Measurements from ENCODE around the gene TMEM259. TPM values are rescaled to one million over a fixed set of nuclear protein-coding genes. Genes with fewer than 3 reads are reported as not detected.

TMEM259 gene
- total RNA-seq, 2 donors from 2014 or later: 142 to 306 TPM

DNA sequence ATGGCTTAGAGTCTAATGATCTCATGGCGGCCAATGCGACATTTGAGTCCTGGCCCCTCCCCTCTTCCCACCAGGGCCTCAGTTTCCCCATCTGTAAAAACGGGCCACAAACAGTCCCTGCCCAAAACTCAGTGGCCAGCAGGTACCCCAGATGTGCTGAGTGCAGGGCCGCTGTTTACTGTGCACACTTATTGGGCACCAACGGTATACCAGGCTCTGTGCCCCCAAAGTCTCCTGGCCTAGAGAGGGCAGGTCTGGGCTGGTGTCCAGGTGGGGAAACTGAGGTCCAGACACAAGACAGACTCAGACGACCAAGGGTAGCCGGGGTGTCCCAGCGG, 60.4 kb downstream of the TMEM259 start:
- TF ChIP-seq POLR2A (IDR thresholded peaks at IDR 0.05): no peak
- TF ChIP-seq, protein P1, sequence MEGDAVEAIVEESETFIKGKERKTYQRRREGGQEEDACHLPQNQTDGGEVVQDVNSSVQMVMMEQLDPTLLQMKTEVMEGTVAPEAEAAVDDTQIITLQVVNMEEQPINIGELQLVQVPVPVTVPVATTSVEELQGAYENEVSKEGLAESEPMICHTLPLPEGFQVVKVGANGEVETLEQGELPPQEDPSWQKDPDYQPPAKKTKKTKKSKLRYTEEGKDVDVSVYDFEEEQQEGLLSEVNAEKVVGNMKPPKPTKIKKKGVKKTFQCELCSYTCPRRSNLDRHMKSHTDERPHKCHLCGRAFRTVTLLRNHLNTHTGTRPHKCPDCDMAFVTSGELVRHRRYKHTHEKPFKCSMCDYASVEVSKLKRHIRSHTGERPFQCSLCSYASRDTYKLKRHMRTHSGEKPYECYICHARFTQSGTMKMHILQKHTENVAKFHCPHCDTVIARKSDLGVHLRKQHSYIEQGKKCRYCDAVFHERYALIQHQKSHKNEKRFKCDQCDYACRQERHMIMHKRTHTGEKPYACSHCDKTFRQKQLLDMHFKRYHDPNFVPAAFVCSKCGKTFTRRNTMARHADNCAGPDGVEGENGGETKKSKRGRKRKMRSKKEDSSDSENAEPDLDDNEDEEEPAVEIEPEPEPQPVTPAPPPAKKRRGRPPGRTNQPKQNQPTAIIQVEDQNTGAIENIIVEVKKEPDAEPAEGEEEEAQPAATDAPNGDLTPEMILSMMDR (IDR thresholded peaks at IDR 0.05): no peak
- ATAC-seq: no peak
- Histone ChIP-seq H3K4me3 (no peak overlapping the region), H3K36me3 (replicated peaks in 1 of 2; ENCODE audit: insufficient read depth in 1 of 2, low read depth in 2 of 2) (no peaks in the 10 kb centered on the region), H3K27me3 (no peaks in the 10 kb centered on the region), H3K9me3 (no peaks in the 10 kb centered on the region), H3K27ac (no peak overlapping the region), H3K4me1 (peaks cover 14% of the 10 kb centered on the region)
- no peak for DNase-seq
- intact Hi-C loops (cut with DNase I): no loop called here
- 77 to 100% methylated on average over 1 to 8 of the region's 8 CpGs for WGBS, 2 donors

DNA sequence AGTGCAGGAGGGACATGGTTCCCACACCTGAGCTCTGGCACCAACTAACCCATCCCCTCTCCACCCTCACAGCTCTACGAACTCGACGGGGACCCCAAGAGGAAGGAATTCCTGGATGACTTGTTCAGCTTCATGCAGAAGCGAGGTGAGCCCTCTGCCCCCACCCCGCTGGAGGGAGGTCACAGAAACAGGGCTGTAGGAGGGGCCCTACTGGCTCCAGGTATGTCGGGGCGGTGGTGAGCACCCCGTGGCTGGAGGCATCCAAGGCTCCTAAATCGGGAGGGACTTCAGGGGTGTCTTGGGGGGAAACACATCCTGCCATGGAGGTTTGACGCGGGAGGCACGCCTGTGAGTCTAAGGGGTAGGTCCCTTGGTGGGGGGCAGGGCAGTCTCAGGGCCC, 60.9 kb downstream of the TMEM259 start:
- Histone ChIP-seq H3K9me3 (no peaks in the 10 kb centered on the region), H3K27me3 (no peaks in the 10 kb centered on the region), H3K27ac (no peak overlapping the region), H3K36me3 (replicated peaks in 1 of 2; ENCODE audit: insufficient read depth in 1 of 2, low read depth in 2 of 2) (no peaks in the 10 kb centered on the region), H3K4me1 (peaks cover 19% of the 10 kb centered on the region), H3K4me3 (no peak overlapping the region)
- TF ChIP-seq, protein P1 (IDR thresholded peaks at IDR 0.05): no peak
- TF ChIP-seq POLR2A (IDR thresholded peaks at IDR 0.05): no peak
- 54% methylated on average over 10 of the region's 12 CpGs; no CpG with 5 or more reads in 1 of the 2 donors for WGBS, 2 donors
- DNase-seq (no peak), ATAC-seq (no peak)
- intact Hi-C loops (cut with DNase I): no loop called here

Small RNA genes lying within 50 kb of the gene (small RNA-seq; reads per million reads assigned to genes)
- not detected for gene RNU6-2

Other genes starting within 250 kb of the TMEM259 start
- gene PTBP1, start 223.7 kb downstream of the TMEM259 start, total RNA-seq: 100 to 1,000 TPM in 1 of 2 donors, 10 to 100 TPM in 1; 78.9 to 100 TPM
- gene PLPPR3, start 199.2 kb downstream of the TMEM259 start, total RNA-seq: not detected
- under 1 TPM in 1 of 2 donors, not detected in 1; 0.26 TPM for gene AZU1, start 193.3 kb downstream of the TMEM259 start, total RNA-seq
- gene PRTN3, start 180.1 kb downstream of the TMEM259 start, total RNA-seq: under 1 TPM in 1 of 2 donors, not detected in 1; 0.99 TPM
- gene ELANE, start 168.8 kb downstream of the TMEM259 start, total RNA-seq: not detected
- 100 to 1,000 TPM; 134 to 825 TPM for gene CFD, start 161.5 kb downstream of the TMEM259 start, total RNA-seq
- gene MED16, start 127.9 kb downstream of the TMEM259 start, total RNA-seq: 10 to 100 TPM; 35.0 to 49.8 TPM
- not detected for gene RNU6-9, start 127.6 kb downstream of the TMEM259 start, total RNA-seq
- 10 to 100 TPM; 11.2 to 34.0 TPM for gene R3HDM4, start 107.9 kb downstream of the TMEM259 start, total RNA-seq
- 1 to 10 TPM in 1 of 2 donors, not detected in 1; 3.3 TPM for gene KISS1R, start 103.8 kb downstream of the TMEM259 start, total RNA-seq
- 1 to 10 TPM; 3.1 to 5.9 TPM for gene ARID3A, start 95.1 kb downstream of the TMEM259 start, total RNA-seq
- gene WDR18, start 36.8 kb downstream of the TMEM259 start, total RNA-seq: 10 to 100 TPM; 15.3 to 53.1 TPM
- under 1 TPM in 1 of 2 donors, not detected in 1; 0.26 TPM for gene GRIN3B, start 20.7 kb downstream of the TMEM259 start, total RNA-seq
- gene RNU6-2, start 399 bp upstream of the TMEM259 start, total RNA-seq: not detected
- 10 to 100 TPM; 30.7 to 42.5 TPM for gene CNN2, start 5.5 kb upstream of the TMEM259 start, total RNA-seq
- gene ABCA7, start 19.0 kb upstream of the TMEM259 start, total RNA-seq: 10 to 100 TPM; 33.7 to 87.3 TPM
- gene ARHGAP45, start 46.0 kb upstream of the TMEM259 start, total RNA-seq: 10 to 100 TPM; 13.2 to 23.4 TPM
- 10 to 100 TPM; 24.9 to 78.1 TPM for gene POLR2E, start 74.3 kb upstream of the TMEM259 start, total RNA-seq
- gene GPX4, start 82.9 kb upstream of the TMEM259 start, total RNA-seq: 100 to 1,000 TPM; 152 to 157 TPM
- 10 to 100 TPM; 14.0 to 30.7 TPM for gene SBNO2, start 153.1 kb upstream of the TMEM259 start, total RNA-seq
- 10 to 100 TPM; 49.0 to 68.6 TPM for gene STK11, start 184.7 kb upstream of the TMEM259 start, total RNA-seq
- gene CBARP, start 216.9 kb upstream of the TMEM259 start, total RNA-seq: under 1 TPM; 0.33 to 0.78 TPM
- gene ATP5F1D, start 220.6 kb upstream of the TMEM259 start, total RNA-seq: 100 to 1,000 TPM; 156 to 157 TPM
- gene MIDN, start 227.5 kb upstream of the TMEM259 start, total RNA-seq: 10 to 100 TPM; 36.3 to 43.5 TPM
- 100 to 1,000 TPM; 582 to 630 TPM for gene CIRBP, start 248.2 kb upstream of the TMEM259 start, total RNA-seq

All from body of pancreas (tissue), 4 donors.